ENCODE measurements around the gene OR8B3.

DNA sequence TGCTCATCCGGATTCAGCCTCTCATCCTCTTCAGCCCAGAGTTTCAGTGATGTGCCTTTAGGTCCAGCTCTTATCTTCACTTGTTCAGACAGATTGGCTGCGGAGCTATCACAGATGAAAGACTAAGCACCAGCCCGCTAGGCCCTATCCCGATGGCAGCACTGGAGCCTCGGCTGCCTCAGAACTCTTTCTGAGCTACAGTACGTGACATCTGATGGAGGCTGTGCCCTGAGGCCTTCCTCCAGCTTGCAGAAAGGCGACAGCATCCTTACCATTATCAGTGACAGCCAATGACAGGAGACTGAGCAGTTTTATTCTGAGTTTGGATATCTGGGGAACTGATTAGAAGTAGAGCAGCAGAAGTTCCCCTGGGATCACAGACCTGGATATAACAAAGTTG is 42.7 kb upstream of the OR8B3 start:
- TF ChIP-seq CTCF (IDR thresholded peaks at IDR 0.05) (no peak), POLR2A (IDR thresholded peaks at IDR 0.05) (no peak)
